DND-41 (cell line): ENCODE measurements around the gene TIE1.

Experiments
- ATAC-seq: fragments of 200-7000 bp; cut with Tn5 transposase; 3 replicates; pipeline ENCODE4 v1.9.1; 2021; ENCODE audit warnings: low read depth; ENCODE audit not compliant: insufficient read depth
- DNase-seq: peaks from one replicate; pipeline ENCODE4 v3.0.0-alpha.2; 2020
- H2AFZ ChIP-seq: 2 replicates; pipeline ENCODE4 v1.6.0; 2012; ENCODE audit warnings: low read depth, low read length
- H3K27ac ChIP-seq: 2 replicates; pipeline ENCODE4 v1.5.1; 2012; ENCODE audit warnings: low read length, inconsistent platforms
- H3K27me3 ChIP-seq: fragments of 200-600 bp; sonication (generic); 2 replicates; pipeline ENCODE4 v1.6.0; 2012; ENCODE audit warnings: low read length, mild to moderate bottlenecking, inconsistent platforms; ENCODE audit not compliant: insufficient read depth, poor library complexity
- H3K36me3 ChIP-seq: 2 replicates; pipeline ENCODE4 v1.5.1; 2012; ENCODE audit warnings: low read length, inconsistent platforms; ENCODE audit not compliant: insufficient read depth
- H3K4me1 ChIP-seq: 2 replicates; pipeline ENCODE4 v1.5.1; 2012; ENCODE audit warnings: mild to moderate bottlenecking, low read length; ENCODE audit not compliant: insufficient read depth
- H3K4me2 ChIP-seq: 2 replicates; pipeline ENCODE4 v1.6.0; 2012; ENCODE audit warnings: mild to moderate bottlenecking, moderate library complexity, low read length, inconsistent platforms; ENCODE audit not compliant: insufficient read depth
- H3K4me3 ChIP-seq, 2 experiments: fragments of 200-600 bp in 1 of 2; shearing (Covaris generic) in 1 of 2; 2 replicates each; pipeline ENCODE4 v1.5.1; 2012 to 2016; ENCODE audit warnings: inconsistent platforms in 2 of 2, low read length in 2 of 2, mild to moderate bottlenecking in 2 of 2, low read depth in 1 of 2, moderate library complexity in 1 of 2
- H3K79me2 ChIP-seq: 2 replicates; pipeline ENCODE4 v1.6.0; 2012; ENCODE audit warnings: low read length, inconsistent platforms; ENCODE audit not compliant: insufficient read depth
- H3K9ac ChIP-seq: 2 replicates; pipeline ENCODE4 v1.6.0; 2012; ENCODE audit warnings: low read depth, mild to moderate bottlenecking, inconsistent platforms, low read length, moderate library complexity
- H3K9me3 ChIP-seq: 2 replicates; pipeline ENCODE4 v1.5.1; 2012; ENCODE audit warnings: low read length, moderate library complexity, mild to moderate bottlenecking, inconsistent platforms; ENCODE audit not compliant: insufficient read depth, severe bottlenecking
- H4K20me1 ChIP-seq: 2 replicates; pipeline ENCODE4 v1.6.0; 2012; ENCODE audit warnings: low read length; ENCODE audit not compliant: insufficient read depth
- CTCF ChIP-seq: IDR thresholded peaks from 2 replicates; pipeline ENCODE4 v1.5.1; 2012; ENCODE audit warnings: borderline replicate concordance, low read length, moderate library complexity, mild to moderate bottlenecking; ENCODE audit not compliant: poor library complexity, severe bottlenecking; ENCODE audit errors: extremely low read depth
- EZH2 ChIP-seq: IDR thresholded peaks from 3 replicates; pipeline ENCODE4 v1.6.1; 2012; ENCODE audit warnings: borderline replicate concordance, low read depth, mild to moderate bottlenecking, moderate library complexity, low read length, inconsistent platforms; ENCODE audit not compliant: severe bottlenecking

Gene TIE1

GRCh38 chr1:43322506-43322905 lies 21.7 kb downstream of the TIE1 start:
- no peak overlapping the region for H3K4me2 ChIP-seq
- DNase-seq (no peak), ATAC-seq (no peak)
- H3K4me3 ChIP-seq, result no peak overlapping the region
- no peaks in the 10 kb centered on the region for H3K36me3 ChIP-seq
- peaks cover 6% of the 10 kb centered on the region for H3K9me3 ChIP-seq
- no peaks in the 10 kb centered on the region for H3K27me3 ChIP-seq
- no peaks in the 10 kb centered on the region for H3K4me1 ChIP-seq
- H3K79me2 ChIP-seq, result no peaks in the 10 kb centered on the region
- H2AFZ ChIP-seq, result no peak overlapping the region
- no peak overlapping the region for H3K9ac ChIP-seq
- TF ChIP-seq EZH2, result no peak
- TF ChIP-seq CTCF, result no peak
- no peaks in the 10 kb centered on the region for H4K20me1 ChIP-seq
- no peak overlapping the region for H3K27ac ChIP-seq

GRCh38 chr1:43324810-43325209 lies 24.0 kb downstream of the TIE1 start:
- ATAC-seq (no peak), DNase-seq (no peak)
- TF ChIP-seq EZH2 (no peak), CTCF (no peak)
- H3K36me3 ChIP-seq, result no peaks in the 10 kb centered on the region
- peaks cover 14% of the 10 kb centered on the region for H3K9me3 ChIP-seq
- H3K9ac ChIP-seq, result no peak overlapping the region
- no peak overlapping the region for H3K4me3 ChIP-seq
- no peak overlapping the region for H3K4me2 ChIP-seq
- H3K27me3 ChIP-seq, result no peaks in the 10 kb centered on the region
- no peaks in the 10 kb centered on the region for H4K20me1 ChIP-seq
- no peaks in the 10 kb centered on the region for H3K4me1 ChIP-seq
- no peak overlapping the region for H3K27ac ChIP-seq
- no peak overlapping the region for H2AFZ ChIP-seq
- H3K79me2 ChIP-seq, result no peaks in the 10 kb centered on the region

GRCh38 chr1:43325381-43325780 lies 24.6 kb downstream of the TIE1 start:
- no peak for DNase-seq
- no peak overlapping the region for H3K27ac ChIP-seq

More at GRCh38 chr1:43325381-43325780, 24.6 kb downstream of the TIE1 start:
- peaks cover 14% of the 10 kb centered on the region for H3K9me3 ChIP-seq
- TF ChIP-seq CTCF (no peak), EZH2 (no peak)
- H3K4me3 ChIP-seq, result no peak overlapping the region
- no peaks in the 10 kb centered on the region for H3K79me2 ChIP-seq
- no peak for ATAC-seq
- H3K9ac ChIP-seq, result no peak overlapping the region
- no peaks in the 10 kb centered on the region for H4K20me1 ChIP-seq
- no peaks in the 10 kb centered on the region for H3K36me3 ChIP-seq
- no peak overlapping the region for H3K4me2 ChIP-seq
- no peak overlapping the region for H2AFZ ChIP-seq
- H3K27me3 ChIP-seq, result no peaks in the 10 kb centered on the region
- no peaks in the 10 kb centered on the region for H3K4me1 ChIP-seq
